GM19397 (cell line): ENCODE data around the gene CUL3.
"Not testable (repeated sequence)": the region's sequence is repeated elsewhere in the genome, so short reads cannot be mapped to it uniquely, and the experiment has no call there.

Experiments used
- ATAC-seq: cut with Tn5 transposase; IDR thresholded peaks from one replicate; pipeline ENCODE4 v1.9.1; 2021; ENCODE audit warnings: mild to moderate bottlenecking, moderate library complexity; ENCODE audit not compliant: unreplicated experiment

CUL3 gene

GRCh38 chr2:224585211-224586088 is at the start of gene CUL3:
TSS of gene CUL3 (minus strand) at chr2:224585363. CDS start at chr2:224585009, 354 bp downstream.
- ATAC-seq = peak; percentile 69

- no peak for ATAC-seq
These were observed 45.7 kb upstream of the CUL3 start for GRCh38 chr2:224630659-224631550.

- ATAC-seq = no peak
These were observed 43.3 kb upstream of the CUL3 start for GRCh38 chr2:224628416-224628815.

GRCh38 chr2:224626735-224627134 is 41.6 kb upstream of the CUL3 start:
- ATAC-seq = no peak

- ATAC-seq = no peak
These were observed 28.6 kb upstream of the CUL3 start for GRCh38 chr2:224613543-224614286.

GRCh38 chr2:224612578-224612977 is 27.4 kb upstream of the CUL3 start:
- ATAC-seq = no peak

- no peak for ATAC-seq
These were observed 26.8 kb upstream of the CUL3 start for GRCh38 chr2:224611938-224612337.

GRCh38 chr2:224608104-224608503 is 22.9 kb upstream of the CUL3 start:
- no peak for ATAC-seq

GRCh38 chr2:224603746-224604500 is 18.8 kb upstream of the CUL3 start:
- not testable (repeated sequence) for ATAC-seq

GRCh38 chr2:224602778-224603375 is 17.7 kb upstream of the CUL3 start:
- ATAC-seq = not testable (repeated sequence)

- no peak for ATAC-seq
These were observed 16.8 kb upstream of the CUL3 start for GRCh38 chr2:224601923-224602322.

- ATAC-seq = no peak
These were observed 13.5 kb upstream of the CUL3 start for GRCh38 chr2:224598678-224599077.

- no peak for ATAC-seq
These were observed 11.1 kb upstream of the CUL3 start for GRCh38 chr2:224596289-224596688.

GRCh38 chr2:224595518-224595917 is 10.4 kb upstream of the CUL3 start:
- ATAC-seq = no peak

GRCh38 chr2:224594840-224595239 is 9.7 kb upstream of the CUL3 start:
- ATAC-seq = no peak

- ATAC-seq = no peak
These were observed 6.1 kb upstream of the CUL3 start for GRCh38 chr2:224591220-224591619.

GRCh38 chr2:224586127-224586695 is 1.0 kb upstream of the CUL3 start:
- no peak for ATAC-seq

GRCh38 chr2:224584785-224585210 is 365 bp downstream of the CUL3 start:
- ATAC-seq = peak; percentile 38

- peak; percentile 4 for ATAC-seq
These were observed 915 bp downstream of the CUL3 start for GRCh38 chr2:224584111-224584784.
